Nephron (organoid): Measurements from ENCODE around the gene DDB1.

ENCODE experiments used
- H3K27ac Mint-ChIP-seq, 3 experiments: 2 replicates each; pipeline ENCODE4 v1.8.0; 2020; ENCODE audit warnings: mixed read lengths in 3 of 3, mild to moderate bottlenecking in 2 of 3, moderate library complexity in 1 of 3
- H3K27me3 Mint-ChIP-seq: 2 replicates; pipeline ENCODE4 v1.8.0; 2021; ENCODE audit warnings: low read depth, mild to moderate bottlenecking, moderate library complexity, mixed read lengths
- H3K36me3 Mint-ChIP-seq: 2 replicates; pipeline ENCODE4 v1.8.0; 2020; ENCODE audit warnings: low read depth, mixed read lengths
- H3K4me1 Mint-ChIP-seq: 2 replicates; pipeline ENCODE4 v1.8.0; 2020; ENCODE audit warnings: mixed read lengths
- H3K4me3 Mint-ChIP-seq, 3 experiments: 2 replicates each; pipeline ENCODE4 v1.8.0; 2020; ENCODE audit warnings: mild to moderate bottlenecking in 3 of 3, mixed read lengths in 3 of 3, moderate library complexity in 2 of 3
- H3K9me3 Mint-ChIP-seq: 2 replicates; pipeline ENCODE4 v1.8.0; 2020; ENCODE audit warnings: mixed read lengths
- TF ChIP-seq, protein P1 (sequence below), 3 experiments: fragments of 200-600 bp; sonication (generic); IDR thresholded peaks; one replicate each; pipeline ENCODE4 v1.5.0; 2021; ENCODE audit warnings: antibody characterized with exemption in 3 of 3; ENCODE audit not compliant: unreplicated experiment in 3 of 3

DDB1 gene

DNA sequence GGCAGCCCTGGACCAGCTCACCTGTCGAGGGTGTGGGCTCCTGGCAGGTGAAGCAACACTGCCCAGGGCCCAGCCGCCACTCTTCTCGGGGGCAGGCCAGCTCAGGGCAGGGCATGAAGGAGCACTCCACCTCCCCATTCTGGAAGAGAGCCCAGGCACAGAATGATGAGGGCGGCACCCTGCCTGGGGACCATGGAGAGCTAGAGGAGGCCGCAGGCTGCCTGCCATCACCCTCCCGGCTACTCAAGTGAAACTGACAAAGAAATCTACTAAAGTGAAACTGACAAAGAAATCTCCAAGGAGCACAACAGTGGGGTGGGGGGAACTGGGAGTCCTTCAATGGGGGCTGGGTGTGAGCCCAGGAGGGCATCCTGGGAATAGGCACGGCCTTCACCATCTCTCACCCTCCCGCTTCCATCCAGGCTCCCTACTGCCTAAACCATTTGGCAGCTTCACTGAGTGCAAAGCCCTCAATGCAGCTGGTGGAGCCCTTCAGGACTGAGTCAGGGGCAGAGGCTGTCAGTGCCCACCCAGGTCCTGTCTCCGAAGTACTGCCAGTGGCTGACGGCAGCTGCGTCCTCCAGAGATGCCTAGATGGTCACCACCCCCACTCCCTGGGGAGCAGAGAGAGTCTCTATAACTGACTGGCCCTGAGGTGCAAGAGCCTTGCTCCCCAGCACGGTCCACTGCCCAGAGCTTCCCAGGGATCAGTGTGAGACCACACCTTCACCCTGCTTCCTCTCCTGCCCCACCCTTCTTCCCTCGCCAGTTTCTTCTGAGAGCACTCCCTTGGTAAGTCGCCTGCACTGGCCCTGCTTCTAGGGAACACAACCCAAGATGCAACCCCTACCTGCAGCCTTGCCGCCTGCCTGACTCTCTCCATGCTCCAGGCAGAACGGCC is 59.5 kb downstream of the DDB1 start:
- Mint-ChIP-seq H3K9me3 (no peaks in the 10 kb centered on the region), H3K27me3 (no peaks in the 10 kb centered on the region), H3K27ac (no peak overlapping the region), H3K4me3 (no peak overlapping the region), H3K36me3 (no peaks in the 10 kb centered on the region), H3K4me1 (peaks cover 5% of the 10 kb centered on the region)
- TF ChIP-seq, protein P1, sequence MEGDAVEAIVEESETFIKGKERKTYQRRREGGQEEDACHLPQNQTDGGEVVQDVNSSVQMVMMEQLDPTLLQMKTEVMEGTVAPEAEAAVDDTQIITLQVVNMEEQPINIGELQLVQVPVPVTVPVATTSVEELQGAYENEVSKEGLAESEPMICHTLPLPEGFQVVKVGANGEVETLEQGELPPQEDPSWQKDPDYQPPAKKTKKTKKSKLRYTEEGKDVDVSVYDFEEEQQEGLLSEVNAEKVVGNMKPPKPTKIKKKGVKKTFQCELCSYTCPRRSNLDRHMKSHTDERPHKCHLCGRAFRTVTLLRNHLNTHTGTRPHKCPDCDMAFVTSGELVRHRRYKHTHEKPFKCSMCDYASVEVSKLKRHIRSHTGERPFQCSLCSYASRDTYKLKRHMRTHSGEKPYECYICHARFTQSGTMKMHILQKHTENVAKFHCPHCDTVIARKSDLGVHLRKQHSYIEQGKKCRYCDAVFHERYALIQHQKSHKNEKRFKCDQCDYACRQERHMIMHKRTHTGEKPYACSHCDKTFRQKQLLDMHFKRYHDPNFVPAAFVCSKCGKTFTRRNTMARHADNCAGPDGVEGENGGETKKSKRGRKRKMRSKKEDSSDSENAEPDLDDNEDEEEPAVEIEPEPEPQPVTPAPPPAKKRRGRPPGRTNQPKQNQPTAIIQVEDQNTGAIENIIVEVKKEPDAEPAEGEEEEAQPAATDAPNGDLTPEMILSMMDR (IDR thresholded peaks at IDR 0.05; ENCODE audit: unreplicated experiment in 3 of 3), result no peak

DNA sequence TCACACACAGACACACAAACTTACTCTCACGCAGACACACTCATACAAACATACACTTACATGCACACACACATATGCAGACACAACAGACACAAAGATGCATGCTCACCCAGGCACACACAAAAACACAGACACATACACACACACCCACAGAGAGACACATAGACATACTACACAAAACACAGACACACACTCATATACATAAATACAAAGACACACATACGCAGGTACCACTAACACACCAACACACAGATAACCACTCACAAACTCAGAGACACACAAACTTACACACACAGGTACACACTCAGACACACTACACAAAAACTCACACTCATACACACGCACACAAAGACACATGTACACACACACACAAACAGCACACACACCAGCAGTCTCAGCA is 60.2 kb downstream of the DDB1 start:
- Mint-ChIP-seq H3K4me3 (no peak overlapping the region), H3K9me3 (no peaks in the 10 kb centered on the region)
- TF ChIP-seq, protein P1 (IDR thresholded peaks at IDR 0.05; ENCODE audit: unreplicated experiment in 3 of 3), result no peak

GRCh38 chr11:61270354-61271076 is 62.4 kb downstream of the DDB1 start:
- TF ChIP-seq, protein P1 (IDR thresholded peaks at IDR 0.05; ENCODE audit: unreplicated experiment in 3 of 3), result no peak
- H3K4me1 Mint-ChIP-seq, result no peaks in the 10 kb centered on the region

More for the DNA sequence above, 60.2 kb downstream of the DDB1 start:
- no peaks in the 10 kb centered on the region for H3K36me3 Mint-ChIP-seq
- no peak overlapping the region for H3K27ac Mint-ChIP-seq
- H3K27me3 Mint-ChIP-seq, result no peaks in the 10 kb centered on the region
- no peaks in the 10 kb centered on the region for H3K4me1 Mint-ChIP-seq

DNA sequence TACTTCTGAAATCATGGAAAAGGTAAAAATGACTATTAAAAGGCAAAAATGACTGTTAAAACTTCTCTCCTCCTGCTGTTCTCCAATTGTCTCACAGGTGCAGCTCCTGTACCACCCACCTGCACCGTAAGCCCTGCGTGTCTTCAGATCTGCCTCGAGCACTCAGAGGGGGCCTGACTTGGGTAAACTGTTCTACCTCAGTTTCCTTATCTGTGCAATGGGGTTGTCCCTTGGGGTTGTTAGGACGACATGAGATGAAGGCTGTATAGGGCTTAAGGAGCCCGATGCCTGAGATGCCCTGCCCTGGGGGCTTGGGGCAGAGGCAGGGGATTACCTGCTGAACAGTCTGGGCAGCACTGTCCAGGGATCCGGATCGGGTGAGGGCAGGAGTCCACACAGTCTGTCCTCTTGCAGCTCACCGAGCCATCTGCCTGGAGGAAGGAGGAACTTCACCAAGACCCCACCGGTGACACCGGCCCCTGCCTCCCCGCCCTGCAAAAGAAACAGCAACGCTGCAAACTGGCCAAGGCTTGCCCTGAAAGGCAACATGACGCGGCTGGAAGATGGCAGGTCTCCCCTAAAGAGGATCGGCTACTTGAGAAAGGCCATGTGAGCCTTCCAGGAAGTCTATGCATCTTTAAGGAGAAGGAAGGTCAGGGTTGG is 64.2 kb downstream of the DDB1 start:
- Mint-ChIP-seq H3K27ac (no peak overlapping the region), H3K9me3 (no peaks in the 10 kb centered on the region), H3K4me3 (no peak overlapping the region), H3K27me3 (no peaks in the 10 kb centered on the region), H3K4me1 (no peaks in the 10 kb centered on the region), H3K36me3 (peaks cover 1% of the 10 kb centered on the region)
- TF ChIP-seq, protein P1 (IDR thresholded peaks at IDR 0.05; ENCODE audit: unreplicated experiment in 3 of 3), result no peak

More at GRCh38 chr11:61270354-61271076, 62.4 kb downstream of the DDB1 start:
- Mint-ChIP-seq H3K27me3 (no peaks in the 10 kb centered on the region), H3K36me3 (no peaks in the 10 kb centered on the region), H3K27ac (no peak overlapping the region), H3K9me3 (no peaks in the 10 kb centered on the region), H3K4me3 (no peak overlapping the region)

DNA sequence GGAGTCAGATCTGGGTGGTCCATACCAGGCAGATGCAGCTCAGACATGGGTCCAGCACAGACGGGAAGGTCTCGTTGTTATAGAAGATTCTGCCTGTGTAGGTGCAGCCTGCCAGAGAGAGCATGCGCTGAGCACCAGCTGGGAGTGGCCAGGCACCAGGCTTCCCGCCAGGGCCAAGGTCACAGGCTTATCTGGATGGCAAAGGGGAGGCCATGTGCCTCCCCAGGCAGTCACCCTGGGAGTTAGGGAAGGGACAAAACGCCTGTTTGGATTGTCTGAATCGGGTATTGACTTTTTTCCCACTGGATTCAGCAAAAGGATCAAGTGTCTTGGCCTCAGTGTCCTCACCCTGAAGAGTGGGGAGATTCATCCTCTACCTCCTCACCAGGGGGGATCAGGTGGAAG is 65.5 kb downstream of the DDB1 start:
- TF ChIP-seq, protein P1 (IDR thresholded peaks at IDR 0.05; ENCODE audit: unreplicated experiment in 3 of 3), result no peak
- Mint-ChIP-seq H3K9me3 (no peaks in the 10 kb centered on the region), H3K36me3 (peaks cover 6% of the 10 kb centered on the region), H3K27ac (no peak overlapping the region), H3K4me3 (no peak overlapping the region), H3K4me1 (no peaks in the 10 kb centered on the region), H3K27me3 (no peaks in the 10 kb centered on the region)
